ENCODE data around the gene A3GALT2. TPM values are rescaled to one million over a fixed set of nuclear protein-coding genes. Genes with fewer than 3 reads are reported as not detected.

A3GALT2 gene
- total and polyA plus RNA-seq, 2 donors: not detected

GRCh38 chr1:33354707-33355316 is 33.9 kb upstream of the A3GALT2 start:
- H3K9me3 ChIP-seq (ENCODE audit: control insufficient read depth in 2 of 2, insufficient read depth in 1 of 2, low read length in 1 of 2): no peaks in the 10 kb centered on the region
- H3K4me3 ChIP-seq (ENCODE audit: low read length in 2 of 2): no peak overlapping the region
- WGBS: 79% methylated on average over 16 of the region's 16 CpGs
- peak in 3 of 9 donors; percentile 50 to 70 (median 52) for DNase-seq (ENCODE audit: low read depth in 6 of 9, low spot score in 9 of 9)
- H3K36me3 ChIP-seq (ENCODE audit: control insufficient read depth in 2 of 2, insufficient read depth in 2 of 2, low read length in 1 of 2): no peaks in the 10 kb centered on the region
- peaks cover 18 to 33% of the 10 kb centered on the region in 2 donors for H3K4me1 ChIP-seq (ENCODE audit: control insufficient read depth in 2 of 2, insufficient read depth in 2 of 2, low read length in 2 of 2)
- no peaks in the 10 kb centered on the region for H3K27me3 ChIP-seq (ENCODE audit: control insufficient read depth in 2 of 2, insufficient read depth in 1 of 2, low read length in 1 of 2)
- peak overlapping the region in 1 of 2 donors; percentile 37 for H3K27ac ChIP-seq (ENCODE audit: low read depth in 1 of 2, low read length in 1 of 2)

- WGBS: 95% methylated on average over 5 of the region's 5 CpGs
- no peak overlapping the region for H3K4me3 ChIP-seq (ENCODE audit: low read length in 2 of 2)
- H3K9me3 ChIP-seq (ENCODE audit: control insufficient read depth in 2 of 2, insufficient read depth in 1 of 2, low read length in 1 of 2): no peaks in the 10 kb centered on the region
- H3K27ac ChIP-seq (ENCODE audit: low read depth in 1 of 2, low read length in 1 of 2): peak overlapping the region in 1 of 2 donors; percentile 81
- H3K27me3 ChIP-seq (ENCODE audit: control insufficient read depth in 2 of 2, insufficient read depth in 1 of 2, low read length in 1 of 2): no peaks in the 10 kb centered on the region
- H3K36me3 ChIP-seq (ENCODE audit: control insufficient read depth in 2 of 2, insufficient read depth in 2 of 2, low read length in 1 of 2): no peaks in the 10 kb centered on the region
- peak in 1 of 9 donors; percentile 57 for DNase-seq (ENCODE audit: low read depth in 6 of 9, low spot score in 9 of 9)
- H3K4me1 ChIP-seq (ENCODE audit: control insufficient read depth in 2 of 2, insufficient read depth in 2 of 2, low read length in 2 of 2): peaks cover 19 to 34% of the 10 kb centered on the region in 2 donors
These were observed 32.6 kb upstream of the A3GALT2 start for GRCh38 chr1:33353531-33353930.

DNA sequence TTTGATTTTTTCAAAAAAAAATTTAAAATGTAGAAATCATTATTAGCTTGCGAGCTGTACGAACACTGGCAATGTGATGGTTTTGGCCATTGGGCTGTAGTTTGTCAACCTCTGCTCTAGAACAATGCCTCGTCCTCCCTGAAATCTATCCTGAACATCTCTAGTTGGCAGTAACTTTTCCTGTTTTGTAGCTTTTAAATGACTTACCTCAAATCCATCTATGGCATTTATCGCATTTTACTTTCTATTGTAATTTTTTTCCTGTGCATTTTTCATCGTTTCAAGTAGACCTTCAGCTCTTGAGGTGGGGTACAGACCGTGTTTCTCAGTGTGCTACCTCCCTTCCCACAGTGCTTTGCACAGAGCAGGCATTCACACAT is 30.4 kb upstream of the A3GALT2 start:
- H3K36me3 ChIP-seq (ENCODE audit: control insufficient read depth in 2 of 2, insufficient read depth in 2 of 2, low read length in 1 of 2): no peaks in the 10 kb centered on the region
- no peak overlapping the region for H3K27ac ChIP-seq (ENCODE audit: low read depth in 1 of 2, low read length in 1 of 2)
- no peaks in the 10 kb centered on the region for H3K9me3 ChIP-seq (ENCODE audit: control insufficient read depth in 2 of 2, insufficient read depth in 1 of 2, low read length in 1 of 2)

DNA sequence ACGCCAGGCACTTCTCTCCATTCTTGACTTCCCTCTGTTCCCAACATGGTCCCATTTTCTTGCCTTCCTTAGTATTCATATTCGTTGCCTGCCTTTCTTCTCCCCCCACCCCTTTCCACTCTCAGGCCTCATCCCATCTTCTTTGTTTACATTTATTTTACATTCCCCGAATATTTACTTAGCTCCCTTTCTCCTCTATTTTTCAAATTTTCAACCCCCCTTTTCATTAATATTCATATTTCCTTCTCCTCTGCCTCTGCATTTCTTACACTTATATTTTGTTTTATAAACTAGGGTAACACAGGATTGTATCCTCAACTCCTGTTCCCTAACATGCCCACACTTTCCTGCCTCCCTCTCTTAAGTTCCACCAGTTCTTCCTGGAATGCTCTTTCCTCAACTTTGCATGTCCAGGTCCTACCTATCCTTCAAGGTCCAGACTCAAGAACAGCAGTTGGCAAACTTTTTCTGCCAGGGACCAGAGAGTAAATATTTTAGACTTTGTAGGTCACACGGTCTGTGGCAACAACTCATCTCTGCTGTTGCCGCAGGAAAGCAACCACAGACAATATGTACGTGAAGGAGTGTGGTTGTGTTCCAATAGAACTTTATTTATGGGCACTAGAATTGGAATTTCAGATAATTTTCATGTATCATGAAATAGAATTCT is 29.8 kb upstream of the A3GALT2 start:
- H3K9me3 ChIP-seq (ENCODE audit: control insufficient read depth in 2 of 2, insufficient read depth in 1 of 2, low read length in 1 of 2): no peaks in the 10 kb centered on the region
- 36% methylated on average over 6 of the region's 6 CpGs for WGBS
- H3K27me3 ChIP-seq (ENCODE audit: control insufficient read depth in 2 of 2, insufficient read depth in 1 of 2, low read length in 1 of 2): no peaks in the 10 kb centered on the region
- H3K4me1 ChIP-seq (ENCODE audit: control insufficient read depth in 2 of 2, insufficient read depth in 2 of 2, low read length in 2 of 2): peaks cover 43 to 51% of the 10 kb centered on the region in 2 donors
- peak overlapping the region in 1 of 2 donors; percentile 84 for H3K27ac ChIP-seq (ENCODE audit: low read depth in 1 of 2, low read length in 1 of 2)
- H3K4me3 ChIP-seq (ENCODE audit: low read length in 2 of 2): peak overlapping the region; percentile 83 to 88
- DNase-seq (ENCODE audit: low read depth in 6 of 9, low spot score in 9 of 9): no peak
- H3K36me3 ChIP-seq (ENCODE audit: control insufficient read depth in 2 of 2, insufficient read depth in 2 of 2, low read length in 1 of 2): no peaks in the 10 kb centered on the region

More for the DNA sequence above, 30.4 kb upstream of the A3GALT2 start:
- H3K27me3 ChIP-seq (ENCODE audit: control insufficient read depth in 2 of 2, insufficient read depth in 1 of 2, low read length in 1 of 2): no peaks in the 10 kb centered on the region
- H3K4me1 ChIP-seq (ENCODE audit: control insufficient read depth in 2 of 2, insufficient read depth in 2 of 2, low read length in 2 of 2): peaks cover 40 to 51% of the 10 kb centered on the region in 2 donors
- 98% methylated on average over 6 of the region's 6 CpGs for WGBS
- H3K4me3 ChIP-seq (ENCODE audit: low read length in 2 of 2): no peak overlapping the region
- no peak for DNase-seq (ENCODE audit: low read depth in 6 of 9, low spot score in 9 of 9)

DNA sequence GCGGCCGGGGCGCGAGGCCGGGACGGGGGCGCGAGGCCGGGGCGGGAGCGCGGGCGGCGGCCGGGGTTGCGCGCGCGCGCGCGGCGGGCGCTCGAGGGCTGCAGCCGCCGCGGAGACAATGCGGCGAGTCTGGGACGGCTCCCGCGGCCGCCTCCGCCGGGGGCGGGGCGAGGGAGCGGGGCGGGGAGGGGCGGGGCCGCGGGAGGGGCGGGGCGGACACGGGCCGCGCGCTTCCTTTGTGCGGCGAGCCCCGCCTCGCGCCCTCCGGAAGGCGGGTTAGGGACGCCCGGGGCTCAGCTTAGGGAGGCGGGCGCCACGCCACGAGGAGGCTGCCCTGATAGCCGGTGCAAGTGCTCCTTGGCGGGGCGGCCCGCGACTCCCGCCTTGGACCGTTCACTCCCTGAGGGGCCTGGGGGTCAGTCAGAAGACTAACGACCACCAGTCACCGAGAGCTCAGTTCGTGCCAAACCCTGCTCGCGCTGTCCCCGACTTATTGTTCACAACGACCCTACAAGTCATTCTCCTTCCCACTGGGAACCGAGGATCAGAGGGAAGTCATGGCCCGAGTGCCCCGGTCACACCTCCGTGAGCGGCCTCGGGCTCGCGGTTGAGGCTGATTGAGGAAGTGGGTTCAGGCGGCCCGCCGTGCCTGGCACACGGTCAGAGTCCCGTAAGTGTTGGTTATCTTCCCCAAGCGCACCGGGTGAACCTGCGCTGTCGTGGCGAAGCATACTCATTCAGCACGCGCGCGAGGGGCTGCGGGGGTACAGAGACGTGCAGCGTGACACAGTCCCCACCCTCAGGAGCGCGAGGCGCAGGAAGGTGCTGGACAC is 29.1 kb upstream of the A3GALT2 start:
- H3K9me3 ChIP-seq (ENCODE audit: control insufficient read depth in 2 of 2, insufficient read depth in 1 of 2, low read length in 1 of 2): no peaks in the 10 kb centered on the region
- peak in 6 of 9 donors; percentile 67 to 89 (median 76) for DNase-seq (ENCODE audit: low read depth in 6 of 9, low spot score in 9 of 9)
- H3K4me3 ChIP-seq (ENCODE audit: low read length in 2 of 2): peak overlapping the region; percentile 83 to 88
- WGBS: under 1% methylated on average over 102 of the region's 104 CpGs
- no peaks in the 10 kb centered on the region for H3K27me3 ChIP-seq (ENCODE audit: control insufficient read depth in 2 of 2, insufficient read depth in 1 of 2, low read length in 1 of 2)
- H3K36me3 ChIP-seq (ENCODE audit: control insufficient read depth in 2 of 2, insufficient read depth in 2 of 2, low read length in 1 of 2): no peaks in the 10 kb centered on the region
- peaks cover 36 to 44% of the 10 kb centered on the region in 2 donors for H3K4me1 ChIP-seq (ENCODE audit: control insufficient read depth in 2 of 2, insufficient read depth in 2 of 2, low read length in 2 of 2)
- peak overlapping the region; percentile 84 to 87 for H3K27ac ChIP-seq (ENCODE audit: low read depth in 1 of 2, low read length in 1 of 2)

DNA sequence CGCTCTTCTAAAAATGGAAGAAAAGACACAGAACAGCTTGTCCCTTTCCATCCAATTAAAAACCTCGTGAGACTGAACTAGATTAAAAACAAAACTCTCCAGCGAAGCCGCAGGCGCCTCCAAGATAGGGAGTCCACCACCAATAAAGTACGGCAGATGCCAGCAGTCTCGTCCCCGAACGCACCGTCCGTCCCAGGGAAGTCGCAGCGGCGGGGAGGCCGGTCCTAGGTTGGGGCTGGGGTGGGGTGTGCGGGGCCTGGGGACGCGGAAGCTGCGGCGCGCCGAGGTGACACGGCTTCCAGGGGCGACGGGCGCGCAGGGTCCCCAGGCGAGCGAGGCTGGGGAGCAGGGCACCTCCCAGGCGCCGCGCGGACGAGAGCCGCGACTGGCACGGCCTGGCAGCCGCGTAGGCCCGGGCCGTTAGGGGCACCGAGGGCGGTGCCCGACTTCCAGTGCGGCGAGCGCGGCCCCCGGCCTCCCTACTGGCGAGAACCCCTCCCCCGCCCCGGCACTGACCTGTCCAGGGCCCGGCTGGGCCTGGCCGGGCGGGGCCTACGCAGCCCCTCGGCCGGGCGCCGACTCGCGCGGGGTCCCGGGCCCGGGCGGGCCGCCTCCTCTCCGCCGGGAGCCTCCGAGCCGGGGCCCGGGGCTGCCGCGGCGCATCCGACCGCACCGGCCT is 28.3 kb upstream of the A3GALT2 start:
- no peaks in the 10 kb centered on the region for H3K36me3 ChIP-seq (ENCODE audit: control insufficient read depth in 2 of 2, insufficient read depth in 2 of 2, low read length in 1 of 2)
- peaks cover 29 to 37% of the 10 kb centered on the region in 2 donors for H3K4me1 ChIP-seq (ENCODE audit: control insufficient read depth in 2 of 2, insufficient read depth in 2 of 2, low read length in 2 of 2)
- DNase-seq (ENCODE audit: low read depth in 6 of 9, low spot score in 9 of 9): peak in 2 of 9 donors; percentile 44 to 66
- peak overlapping the region; percentile 65 to 88 for H3K4me3 ChIP-seq (ENCODE audit: low read length in 2 of 2)
- H3K27ac ChIP-seq (ENCODE audit: low read depth in 1 of 2, low read length in 1 of 2): peak overlapping the region; percentile 40 to 87
- no peaks in the 10 kb centered on the region for H3K9me3 ChIP-seq (ENCODE audit: control insufficient read depth in 2 of 2, insufficient read depth in 1 of 2, low read length in 1 of 2)
- under 1% methylated on average over 78 of the region's 78 CpGs for WGBS
- no peaks in the 10 kb centered on the region for H3K27me3 ChIP-seq (ENCODE audit: control insufficient read depth in 2 of 2, insufficient read depth in 1 of 2, low read length in 1 of 2)

- Histone ChIP-seq H3K27me3 (ENCODE audit: control insufficient read depth in 2 of 2, insufficient read depth in 1 of 2, low read length in 1 of 2) (no peaks in the 10 kb centered on the region), H3K4me3 (ENCODE audit: low read length in 2 of 2) (peak overlapping the region; percentile 65 to 88), H3K36me3 (ENCODE audit: control insufficient read depth in 2 of 2, insufficient read depth in 2 of 2, low read length in 1 of 2) (peaks cover under 1% of the 10 kb centered on the region in 2 donors), H3K27ac (ENCODE audit: low read depth in 1 of 2, low read length in 1 of 2) (peak overlapping the region; percentile 40 to 71), H3K4me1 (ENCODE audit: control insufficient read depth in 2 of 2, insufficient read depth in 2 of 2, low read length in 2 of 2) (peaks cover 28 to 32% of the 10 kb centered on the region in 2 donors), H3K9me3 (ENCODE audit: control insufficient read depth in 2 of 2, insufficient read depth in 1 of 2, low read length in 1 of 2) (no peaks in the 10 kb centered on the region)
- DNase-seq (ENCODE audit: low read depth in 6 of 9, low spot score in 9 of 9): peak in 1 of 9 donors; percentile 51
- WGBS: 3% methylated on average over 11 of the region's 11 CpGs
These were observed 27.8 kb upstream of the A3GALT2 start for GRCh38 chr1:33348676-33349080.

GRCh38 chr1:33348194-33348593 is 27.3 kb upstream of the A3GALT2 start:
- no peaks in the 10 kb centered on the region for H3K9me3 ChIP-seq (ENCODE audit: control insufficient read depth in 2 of 2, insufficient read depth in 1 of 2, low read length in 1 of 2)
- WGBS: 94% methylated on average over 2 of the region's 2 CpGs
- H3K4me3 ChIP-seq (ENCODE audit: low read length in 2 of 2): peak overlapping the region; percentile 65 to 88
- H3K27me3 ChIP-seq (ENCODE audit: control insufficient read depth in 2 of 2, insufficient read depth in 1 of 2, low read length in 1 of 2): no peaks in the 10 kb centered on the region
- no peak for DNase-seq (ENCODE audit: low read depth in 6 of 9, low spot score in 9 of 9)
- H3K36me3 ChIP-seq (ENCODE audit: control insufficient read depth in 2 of 2, insufficient read depth in 2 of 2, low read length in 1 of 2): peaks cover 3 to 4% of the 10 kb centered on the region in 2 donors
- H3K27ac ChIP-seq (ENCODE audit: low read depth in 1 of 2, low read length in 1 of 2): peak overlapping the region in 1 of 2 donors; percentile 71
- H3K4me1 ChIP-seq (ENCODE audit: control insufficient read depth in 2 of 2, insufficient read depth in 2 of 2, low read length in 2 of 2): peaks cover 28 to 30% of the 10 kb centered on the region in 2 donors

All from thymus (tissue), 11 donors.